ENCODE data around the gene WDR20. TPM values are rescaled to one million over a fixed set of nuclear protein-coding genes. Genes with fewer than 3 reads are reported as not detected.
"Not testable (repeated sequence)": the region's sequence is repeated elsewhere in the genome, so short reads cannot be mapped to it uniquely, and the experiment has no call there.

WDR20 gene
- total RNA-seq, 1 donor from 2014 or later, result 26.1 TPM

DNA sequence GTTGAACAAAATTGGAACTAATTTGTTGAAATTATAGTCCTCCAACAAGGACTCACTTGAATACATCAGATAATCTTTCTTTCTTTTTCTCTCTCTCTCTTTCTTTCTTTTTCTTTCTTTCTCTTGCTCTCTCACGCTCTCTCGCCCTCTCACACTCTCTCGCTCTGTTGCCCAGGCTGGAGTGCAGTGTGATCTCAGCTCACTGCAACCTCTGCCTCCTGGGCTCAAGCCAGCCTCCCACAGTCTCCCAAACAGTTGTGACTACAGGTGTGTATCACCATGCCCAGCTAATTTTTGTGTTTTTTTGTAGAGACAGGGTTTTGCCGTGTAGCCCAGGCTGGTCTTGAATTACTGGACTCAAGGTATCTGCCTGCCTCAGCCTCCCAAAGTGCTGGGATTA is 22.8 kb downstream of the WDR20 start:
- no peak overlapping the region for H3K27ac ChIP-seq (ENCODE audit: low read depth, low read length)
- no peak overlapping the region for H3K9ac ChIP-seq (ENCODE audit: low read depth in 1 of 3, low read length in 3 of 3)
- no peaks in the 10 kb centered on the region for H3K36me3 ChIP-seq (ENCODE audit: control insufficient read depth in 3 of 3, insufficient read depth in 3 of 3, low read length in 3 of 3)
- H3K9me3 ChIP-seq (ENCODE audit: control insufficient read depth in 3 of 3, low read length in 3 of 3), result no peaks in the 10 kb centered on the region
- H3K4me3 ChIP-seq (ENCODE audit: low read length in 3 of 3), result no peak overlapping the region
- no peaks in the 10 kb centered on the region for H3K27me3 ChIP-seq (ENCODE audit: control insufficient read depth in 3 of 3, insufficient read depth in 3 of 3, low read length in 3 of 3)
- H3K4me1 ChIP-seq (ENCODE audit: control insufficient read depth in 3 of 3, insufficient read depth in 3 of 3, low read length in 3 of 3), result peaks cover 4 to 11% (median 6%) of the 10 kb centered on the region in 3 donors

DNA sequence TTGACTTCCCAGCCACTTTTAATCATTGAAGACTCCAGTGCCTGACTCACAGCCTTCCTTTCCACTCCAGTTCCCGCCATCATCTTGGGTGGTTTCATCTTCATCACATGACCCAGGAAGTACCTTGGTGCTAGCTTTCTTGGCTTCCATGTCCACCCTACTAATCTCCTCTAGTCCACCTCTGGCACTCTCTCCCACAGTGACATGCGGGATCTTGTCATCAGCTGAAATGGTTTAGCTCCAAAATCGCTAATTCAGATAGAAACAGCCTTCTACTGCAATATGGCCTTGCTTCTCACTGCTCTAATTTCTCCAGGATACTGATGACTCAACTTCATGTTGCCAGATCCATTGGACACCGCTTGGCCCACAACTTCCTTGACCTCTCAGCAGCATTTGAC is 24.5 kb downstream of the WDR20 start:
- Histone ChIP-seq H3K36me3 (ENCODE audit: control insufficient read depth in 3 of 3, insufficient read depth in 3 of 3, low read length in 3 of 3) (no peaks in the 10 kb centered on the region), H3K27ac (ENCODE audit: low read depth, low read length) (no peak overlapping the region), H3K9me3 (ENCODE audit: control insufficient read depth in 3 of 3, low read length in 3 of 3) (no peaks in the 10 kb centered on the region), H3K27me3 (ENCODE audit: control insufficient read depth in 3 of 3, insufficient read depth in 3 of 3, low read length in 3 of 3) (no peaks in the 10 kb centered on the region), H3K9ac (ENCODE audit: low read depth in 1 of 3, low read length in 3 of 3) (no peak overlapping the region), H3K4me1 (ENCODE audit: control insufficient read depth in 3 of 3, insufficient read depth in 3 of 3, low read length in 3 of 3) (peaks cover 4 to 19% (median 14%) of the 10 kb centered on the region in 3 donors), H3K4me3 (ENCODE audit: low read length in 3 of 3) (no peak overlapping the region)

- H3K27ac ChIP-seq (ENCODE audit: low read depth, low read length), result no peak overlapping the region
- no peaks in the 10 kb centered on the region for H3K36me3 ChIP-seq (ENCODE audit: control insufficient read depth in 3 of 3, insufficient read depth in 3 of 3, low read length in 3 of 3)
These were observed 25.3 kb downstream of the WDR20 start for GRCh38 chr14:102164965-102165364.

GRCh38 chr14:102170061-102170460 is 30.4 kb downstream of the WDR20 start:
- Histone ChIP-seq H3K9ac (ENCODE audit: low read depth in 1 of 3, low read length in 3 of 3) (no peak overlapping the region), H3K4me1 (ENCODE audit: control insufficient read depth in 3 of 3, insufficient read depth in 3 of 3, low read length in 3 of 3) (peaks cover 0 to 15% (median 3%) of the 10 kb centered on the region in 3 donors), H3K27ac (ENCODE audit: low read depth, low read length) (no peak overlapping the region), H3K36me3 (ENCODE audit: control insufficient read depth in 3 of 3, insufficient read depth in 3 of 3, low read length in 3 of 3) (no peaks in the 10 kb centered on the region), H3K27me3 (ENCODE audit: control insufficient read depth in 3 of 3, insufficient read depth in 3 of 3, low read length in 3 of 3) (no peaks in the 10 kb centered on the region), H3K4me3 (ENCODE audit: low read length in 3 of 3) (no peak overlapping the region), H3K9me3 (ENCODE audit: control insufficient read depth in 3 of 3, low read length in 3 of 3) (no peaks in the 10 kb centered on the region)

More at GRCh38 chr14:102164965-102165364, 25.3 kb downstream of the WDR20 start:
- H3K4me3 ChIP-seq (ENCODE audit: low read length in 3 of 3), result no peak overlapping the region
- no peak overlapping the region for H3K9ac ChIP-seq (ENCODE audit: low read depth in 1 of 3, low read length in 3 of 3)
- no peaks in the 10 kb centered on the region for H3K27me3 ChIP-seq (ENCODE audit: control insufficient read depth in 3 of 3, insufficient read depth in 3 of 3, low read length in 3 of 3)
- H3K4me1 ChIP-seq (ENCODE audit: control insufficient read depth in 3 of 3, insufficient read depth in 3 of 3, low read length in 3 of 3), result peaks cover 4 to 19% (median 14%) of the 10 kb centered on the region in 3 donors
- no peaks in the 10 kb centered on the region for H3K9me3 ChIP-seq (ENCODE audit: control insufficient read depth in 3 of 3, low read length in 3 of 3)

- no peak overlapping the region for H3K9ac ChIP-seq (ENCODE audit: low read depth in 1 of 3, low read length in 3 of 3)
These were observed 31.7 kb downstream of the WDR20 start for GRCh38 chr14:102171173-102172020.

GRCh38 chr14:102172021-102172272 is 32.2 kb downstream of the WDR20 start:
- H3K27me3 ChIP-seq (ENCODE audit: control insufficient read depth in 3 of 3, insufficient read depth in 3 of 3, low read length in 3 of 3); H3K36me3 ChIP-seq (ENCODE audit: control insufficient read depth in 3 of 3, insufficient read depth in 3 of 3, low read length in 3 of 3); H3K27ac ChIP-seq (ENCODE audit: low read depth, low read length); H3K9ac ChIP-seq (ENCODE audit: low read depth in 1 of 3, low read length in 3 of 3); H3K9me3 ChIP-seq (ENCODE audit: control insufficient read depth in 3 of 3, low read length in 3 of 3); H3K4me3 ChIP-seq (ENCODE audit: low read length in 3 of 3): not testable (repeated sequence)
- peaks cover 0 to 13% (median 3%) of the 10 kb centered on the region in 3 donors for H3K4me1 ChIP-seq (ENCODE audit: control insufficient read depth in 3 of 3, insufficient read depth in 3 of 3, low read length in 3 of 3)

More at GRCh38 chr14:102171173-102172020, 31.7 kb downstream of the WDR20 start:
- Histone ChIP-seq H3K27me3 (ENCODE audit: control insufficient read depth in 3 of 3, insufficient read depth in 3 of 3, low read length in 3 of 3) (no peaks in the 10 kb centered on the region), H3K27ac (ENCODE audit: low read depth, low read length) (no peak overlapping the region), H3K4me1 (ENCODE audit: control insufficient read depth in 3 of 3, insufficient read depth in 3 of 3, low read length in 3 of 3) (peaks cover 0 to 15% (median 3%) of the 10 kb centered on the region in 3 donors), H3K4me3 (ENCODE audit: low read length in 3 of 3) (no peak overlapping the region), H3K36me3 (ENCODE audit: control insufficient read depth in 3 of 3, insufficient read depth in 3 of 3, low read length in 3 of 3) (no peaks in the 10 kb centered on the region), H3K9me3 (ENCODE audit: control insufficient read depth in 3 of 3, low read length in 3 of 3) (no peaks in the 10 kb centered on the region)

DNA sequence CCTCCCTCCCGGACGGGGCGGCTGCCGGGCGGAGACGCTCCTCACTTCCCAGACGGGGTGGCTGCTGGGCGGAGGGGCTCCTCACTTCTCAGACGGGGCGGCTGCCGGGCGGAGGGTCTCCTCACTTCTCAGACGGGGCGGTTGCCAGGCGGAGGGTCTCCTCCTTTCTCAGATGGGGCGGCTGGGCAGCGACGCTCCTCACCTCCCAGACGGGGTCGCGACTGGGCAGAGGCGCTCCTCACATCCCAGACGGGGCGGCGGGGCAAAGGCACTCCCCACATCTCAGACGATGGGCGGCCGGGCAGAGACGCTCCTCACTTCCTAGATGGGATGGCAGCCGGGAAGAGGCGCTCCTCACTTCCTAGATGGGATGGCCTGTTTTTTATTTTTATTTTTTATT is 33.0 kb downstream of the WDR20 start:
- not testable (repeated sequence) for H3K4me1 ChIP-seq (ENCODE audit: control insufficient read depth in 3 of 3, insufficient read depth in 3 of 3, low read length in 3 of 3); H3K36me3 ChIP-seq (ENCODE audit: control insufficient read depth in 3 of 3, insufficient read depth in 3 of 3, low read length in 3 of 3); H3K9ac ChIP-seq (ENCODE audit: low read depth in 1 of 3, low read length in 3 of 3)

DNA sequence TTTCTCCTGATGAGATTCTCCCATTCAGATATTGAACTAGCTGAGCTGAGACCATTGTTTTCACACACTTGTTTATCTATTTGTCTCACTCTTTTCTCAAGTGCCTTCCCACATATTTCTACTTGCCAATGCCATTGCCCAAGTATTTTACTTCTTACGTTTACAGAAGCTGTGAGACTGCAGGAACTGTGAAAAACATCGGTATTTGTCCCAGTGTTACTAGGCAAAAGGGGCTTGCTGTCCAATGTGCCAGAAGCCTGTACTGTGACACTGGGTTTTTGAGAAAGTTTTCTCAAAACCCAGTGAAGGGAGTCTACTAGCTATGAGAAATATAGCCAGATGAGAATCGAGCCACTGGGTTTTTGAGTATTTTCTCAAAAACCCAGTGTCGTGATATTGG is 37.5 kb downstream of the WDR20 start:
- no peaks in the 10 kb centered on the region for H3K27me3 ChIP-seq (ENCODE audit: control insufficient read depth in 3 of 3, insufficient read depth in 3 of 3, low read length in 3 of 3)
- H3K36me3 ChIP-seq (ENCODE audit: control insufficient read depth in 3 of 3, insufficient read depth in 3 of 3, low read length in 3 of 3), result no peaks in the 10 kb centered on the region
- no peak overlapping the region for H3K4me3 ChIP-seq (ENCODE audit: low read length in 3 of 3)
- no peak overlapping the region for H3K27ac ChIP-seq (ENCODE audit: low read depth, low read length)
- no peaks in the 10 kb centered on the region for H3K9me3 ChIP-seq (ENCODE audit: control insufficient read depth in 3 of 3, low read length in 3 of 3)
- no peak overlapping the region for H3K9ac ChIP-seq (ENCODE audit: low read depth in 1 of 3, low read length in 3 of 3)
- peaks cover 18 to 20% (median 18%) of the 10 kb centered on the region in 3 donors for H3K4me1 ChIP-seq (ENCODE audit: control insufficient read depth in 3 of 3, insufficient read depth in 3 of 3, low read length in 3 of 3)

More for the DNA sequence above, 33.0 kb downstream of the WDR20 start:
- not testable (repeated sequence) for H3K27ac ChIP-seq (ENCODE audit: low read depth, low read length); H3K4me3 ChIP-seq (ENCODE audit: low read length in 3 of 3); H3K27me3 ChIP-seq (ENCODE audit: control insufficient read depth in 3 of 3, insufficient read depth in 3 of 3, low read length in 3 of 3); H3K9me3 ChIP-seq (ENCODE audit: control insufficient read depth in 3 of 3, low read length in 3 of 3)

DNA sequence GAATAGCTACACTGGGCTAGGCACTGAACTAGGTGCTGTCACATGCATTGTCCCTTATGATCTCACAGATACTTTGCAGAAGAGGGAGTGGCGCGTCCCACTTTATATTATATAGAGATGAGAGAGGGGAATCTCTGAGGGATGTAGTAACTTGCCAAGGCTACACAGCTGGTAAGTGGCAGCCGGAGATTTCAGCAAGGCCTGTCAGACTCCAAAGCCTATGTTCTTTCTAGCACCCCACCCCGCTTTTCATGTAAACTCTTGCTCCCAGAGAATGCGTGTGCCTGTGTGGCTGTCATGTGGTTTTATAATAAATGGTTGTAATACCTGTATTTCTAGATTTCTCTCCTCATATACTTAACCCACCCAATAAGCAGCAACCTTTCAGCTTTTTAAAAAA is 39.1 kb downstream of the WDR20 start:
- H3K4me1 ChIP-seq (ENCODE audit: control insufficient read depth in 3 of 3, insufficient read depth in 3 of 3, low read length in 3 of 3), result peaks cover 27 to 32% (median 31%) of the 10 kb centered on the region in 3 donors
- H3K4me3 ChIP-seq (ENCODE audit: low read length in 3 of 3), result no peak overlapping the region
- peak overlapping the region in 1 of 3 donors; percentile 11 for H3K9ac ChIP-seq (ENCODE audit: low read depth in 1 of 3, low read length in 3 of 3)
- H3K27me3 ChIP-seq (ENCODE audit: control insufficient read depth in 3 of 3, insufficient read depth in 3 of 3, low read length in 3 of 3), result no peaks in the 10 kb centered on the region
- H3K36me3 ChIP-seq (ENCODE audit: control insufficient read depth in 3 of 3, insufficient read depth in 3 of 3, low read length in 3 of 3), result no peaks in the 10 kb centered on the region
- H3K9me3 ChIP-seq (ENCODE audit: control insufficient read depth in 3 of 3, low read length in 3 of 3), result no peaks in the 10 kb centered on the region
- no peak overlapping the region for H3K27ac ChIP-seq (ENCODE audit: low read depth, low read length)

DNA sequence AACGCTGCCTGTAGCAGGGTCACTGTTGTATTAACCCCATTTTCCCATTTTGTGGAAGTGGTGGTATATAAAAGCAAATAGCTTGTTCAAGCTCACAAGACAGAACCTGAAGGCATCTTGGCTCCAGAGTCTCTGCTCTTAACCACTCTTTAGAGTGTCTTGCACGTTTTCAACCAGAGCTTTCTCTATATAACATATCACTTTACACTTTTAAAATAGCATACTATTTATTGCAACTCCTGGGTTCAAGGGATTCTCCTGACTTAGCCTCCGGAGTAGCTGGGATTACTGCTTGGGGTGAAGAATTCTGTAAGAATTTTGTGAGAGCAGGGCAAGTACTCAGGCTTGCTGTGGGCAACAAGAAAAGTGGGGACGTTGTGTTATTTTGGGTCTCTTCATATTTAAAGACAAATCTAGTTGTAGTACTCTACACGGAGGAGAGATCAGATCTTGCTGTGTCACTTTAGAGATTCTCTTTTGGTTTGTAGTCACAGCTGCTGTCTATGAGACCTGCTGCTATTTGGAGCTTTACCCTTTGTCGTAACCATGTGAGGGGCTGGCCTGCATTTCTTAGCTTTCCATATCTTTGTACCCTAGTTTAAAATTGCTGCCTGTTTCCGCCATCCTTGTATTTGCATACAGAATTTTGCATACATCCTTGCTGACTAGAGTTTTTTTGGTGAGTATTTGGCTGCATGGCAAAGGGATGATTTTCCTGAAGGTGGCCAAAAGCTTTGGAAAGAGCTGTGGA is 40.7 kb downstream of the WDR20 start:
- H3K27ac ChIP-seq (ENCODE audit: low read depth, low read length), result peak overlapping the region; percentile 67
- no peaks in the 10 kb centered on the region for H3K9me3 ChIP-seq (ENCODE audit: control insufficient read depth in 3 of 3, low read length in 3 of 3)
- H3K36me3 ChIP-seq (ENCODE audit: control insufficient read depth in 3 of 3, insufficient read depth in 3 of 3, low read length in 3 of 3), result no peaks in the 10 kb centered on the region
- H3K9ac ChIP-seq (ENCODE audit: low read depth in 1 of 3, low read length in 3 of 3), result peak overlapping the region in 2 of 3 donors; percentile 32 to 69
- no peaks in the 10 kb centered on the region for H3K27me3 ChIP-seq (ENCODE audit: control insufficient read depth in 3 of 3, insufficient read depth in 3 of 3, low read length in 3 of 3)
- peak overlapping the region in 2 of 3 donors; percentile 4 to 38 for H3K4me3 ChIP-seq (ENCODE audit: low read length in 3 of 3)
- peaks cover 39 to 42% (median 39%) of the 10 kb centered on the region in 3 donors for H3K4me1 ChIP-seq (ENCODE audit: control insufficient read depth in 3 of 3, insufficient read depth in 3 of 3, low read length in 3 of 3)

Measured in skeletal muscle tissue (tissue), 4 donors.